Breast epithelium (tissue), 4 donors: Measurements from ENCODE around the gene SETD3. TPM values are rescaled to one million over a fixed set of nuclear protein-coding genes. Genes with fewer than 3 reads are reported as not detected.
A peak's percentile ranks its signal among the peaks of the same experiment; 100 is the strongest.

Experiments used
- DNase-seq, 2 donors: peaks; one replicate each; pipeline ENCODE4 v3.0.0-alpha.2; 2019; ENCODE audit warnings: low spot score in 2 of 2
- H3K27ac ChIP-seq, 2 donors: fragments of 200-600 bp; sonication (generic) in 1 of 2; one replicate each; pipeline ENCODE4 v1.5.1; 2016 to 2019; ENCODE audit warnings: mild to moderate bottlenecking in 1 of 2
- H3K27me3 ChIP-seq, 2 donors: fragments of 200-600 bp; sonication (generic) in 1 of 2; one replicate each; pipeline versions ENCODE4 v1.5.1 to v1.6.0; 2017 to 2019; ENCODE audit warnings: control low read depth in 1 of 2, mild to moderate bottlenecking in 1 of 2
- H3K36me3 ChIP-seq: fragments of 200-600 bp; one replicate; pipeline ENCODE4 v1.5.1; 2019
- H3K4me1 ChIP-seq, 2 donors: fragments of 200-600 bp; sonication (generic); one replicate each; pipeline ENCODE4 v1.5.1; 2016 to 2019; ENCODE audit warnings: control low read depth in 1 of 2
- H3K4me3 ChIP-seq, 3 donors: fragments of 200-600 bp; sonication (generic); 1 replicate in 2 of 3; 2 replicates in 1 of 3; pipeline ENCODE4 v1.5.1; 2016 to 2019; ENCODE audit warnings: mild to moderate bottlenecking in 3 of 3, moderate library complexity in 2 of 3
- H3K9me3 ChIP-seq, 2 donors: fragments of 200-600 bp; sonication (generic) in 1 of 2; one replicate each; pipeline ENCODE4 v1.5.1; 2016 to 2019; ENCODE audit warnings: control low read depth in 1 of 2
- POLR2A ChIP-seq: fragments of 450-650 bp; IDR thresholded peaks from one replicate; pipeline ENCODE4 v1.6.1; 2016; ENCODE audit warnings: antibody characterized with exemption, mild to moderate bottlenecking, moderate library complexity
- POLR2AphosphoS5 ChIP-seq, 3 donors: sonication (generic); formaldehyde crosslinking; IDR thresholded peaks; one replicate each; pipeline ENCODE4 v1.6.1; 2017; ENCODE audit warnings: antibody characterized with exemption in 3 of 3
- intact Hi-C: fragments of 100-400 bp; cut with DNase I; formaldehyde crosslinking; loops from one replicate; pipeline ENCODE4 v1.15.1; 2023; ENCODE audit warnings: low total_unique reads
- total RNA-seq, 3 donors: library from RNA; depleted of rRNA; stranded (reverse); fragments of >200 nt; gene quantifications; one replicate each; pipeline ENCODE4 v1.1.0, GENCODE V29; 2016
- TF ChIP-seq, protein P1 (sequence below), 3 donors: fragments of 450-650 bp; IDR thresholded peaks; one replicate each; pipeline ENCODE4 v1.5.1; 2016 to 2017; ENCODE audit warnings: antibody characterized with exemption in 3 of 3, mild to moderate bottlenecking in 3 of 3, moderate library complexity in 3 of 3

The SETD3 gene
- total RNA-seq, 3 donors from 2014 or later = 79.0 to 101 (median 89.9) TPM

DNA sequence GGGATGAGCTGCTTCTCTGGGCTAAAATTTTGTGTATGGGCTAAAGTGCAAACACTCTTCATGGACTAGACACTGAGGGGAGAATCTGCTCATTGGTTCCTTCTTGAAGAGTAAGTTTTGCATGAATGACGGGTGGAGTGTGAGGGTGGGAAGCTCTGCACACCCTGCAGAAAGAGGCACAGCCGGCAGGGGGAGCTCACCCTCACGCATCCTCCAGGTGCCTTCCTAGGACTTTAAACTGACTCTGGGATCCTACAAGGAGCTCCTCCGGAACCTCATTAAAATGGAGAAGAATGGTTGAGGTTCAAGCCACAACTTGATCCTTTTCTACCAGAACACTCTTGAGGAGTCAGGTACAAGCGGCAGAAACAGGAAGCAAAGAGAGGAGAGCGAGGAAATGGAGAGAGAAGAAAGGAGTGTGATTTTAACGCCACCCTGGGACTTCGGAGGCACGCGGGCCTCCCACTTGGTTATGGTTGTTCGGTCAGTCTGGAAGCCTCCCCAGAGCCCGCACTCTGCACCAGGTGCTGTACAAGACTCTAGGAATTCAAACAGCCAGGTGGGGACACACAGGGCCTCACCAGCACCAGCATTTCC lies 87.5 kb downstream of the SETD3 start:
- Histone ChIP-seq H3K4me3 (no peak overlapping the region), H3K4me1 (no peaks in the 10 kb centered on the region), H3K27me3 (no peaks in the 10 kb centered on the region), H3K27ac (no peak overlapping the region), H3K9me3 (no peaks in the 10 kb centered on the region), H3K36me3 (peaks cover 6% of the 10 kb centered on the region)
- TF ChIP-seq POLR2AphosphoS5 (IDR thresholded peaks at IDR 0.05) (no peak), POLR2A (no peak)
- TF ChIP-seq, protein P1, sequence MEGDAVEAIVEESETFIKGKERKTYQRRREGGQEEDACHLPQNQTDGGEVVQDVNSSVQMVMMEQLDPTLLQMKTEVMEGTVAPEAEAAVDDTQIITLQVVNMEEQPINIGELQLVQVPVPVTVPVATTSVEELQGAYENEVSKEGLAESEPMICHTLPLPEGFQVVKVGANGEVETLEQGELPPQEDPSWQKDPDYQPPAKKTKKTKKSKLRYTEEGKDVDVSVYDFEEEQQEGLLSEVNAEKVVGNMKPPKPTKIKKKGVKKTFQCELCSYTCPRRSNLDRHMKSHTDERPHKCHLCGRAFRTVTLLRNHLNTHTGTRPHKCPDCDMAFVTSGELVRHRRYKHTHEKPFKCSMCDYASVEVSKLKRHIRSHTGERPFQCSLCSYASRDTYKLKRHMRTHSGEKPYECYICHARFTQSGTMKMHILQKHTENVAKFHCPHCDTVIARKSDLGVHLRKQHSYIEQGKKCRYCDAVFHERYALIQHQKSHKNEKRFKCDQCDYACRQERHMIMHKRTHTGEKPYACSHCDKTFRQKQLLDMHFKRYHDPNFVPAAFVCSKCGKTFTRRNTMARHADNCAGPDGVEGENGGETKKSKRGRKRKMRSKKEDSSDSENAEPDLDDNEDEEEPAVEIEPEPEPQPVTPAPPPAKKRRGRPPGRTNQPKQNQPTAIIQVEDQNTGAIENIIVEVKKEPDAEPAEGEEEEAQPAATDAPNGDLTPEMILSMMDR (IDR thresholded peaks at IDR 0.05) = peak in 2 of 3 donors; percentile 10 to 27
- DNase-seq = no peak
- intact Hi-C loops = no loop called here

- no peak for DNase-seq
- intact Hi-C loops = no loop called here
These were observed 89.0 kb downstream of the SETD3 start for GRCh38 chr14:99391671-99392070.

DNA sequence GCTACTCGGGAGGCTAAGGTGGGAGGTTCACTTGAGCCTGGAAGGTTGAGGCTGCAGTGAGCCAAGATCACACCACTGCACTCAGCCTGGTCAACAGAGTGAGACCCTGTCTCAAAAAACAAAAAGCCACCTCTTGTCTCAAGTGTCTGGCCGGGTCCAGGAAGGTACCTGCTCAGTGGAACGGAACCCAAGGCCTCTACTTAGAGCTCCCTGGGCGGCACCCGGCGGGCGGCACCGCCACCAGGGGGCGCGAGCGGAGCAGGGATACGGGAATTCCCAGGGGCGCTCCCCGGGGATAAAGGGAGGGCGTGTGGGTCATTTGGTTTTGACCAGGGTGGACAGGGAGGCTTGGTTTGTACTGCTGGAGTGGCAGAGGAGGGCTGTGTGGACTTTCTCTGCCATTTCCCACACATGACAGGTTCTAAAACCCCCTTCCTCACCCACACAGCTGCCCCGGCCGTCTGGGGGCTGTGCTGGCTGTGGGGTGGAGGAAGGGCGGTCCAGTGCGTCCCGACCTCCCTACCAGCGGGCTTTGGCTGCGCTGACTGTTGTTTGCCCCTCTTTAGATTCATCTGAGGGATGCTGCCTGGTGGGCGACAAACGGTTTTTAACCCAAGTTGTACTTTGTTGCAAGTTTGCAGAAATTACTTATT lies 91.4 kb downstream of the SETD3 start:
- intact Hi-C loops = no loop called here
- DNase-seq = no peak
- Histone ChIP-seq H3K4me1 (no peaks in the 10 kb centered on the region), H3K27ac (no peak overlapping the region), H3K27me3 (peaks cover 0 to 10% of the 10 kb centered on the region in 2 donors), H3K9me3 (no peaks in the 10 kb centered on the region), H3K36me3 (no peaks in the 10 kb centered on the region), H3K4me3 (no peak overlapping the region)
- no peak for TF ChIP-seq POLR2A
- TF ChIP-seq, protein P1 (IDR thresholded peaks at IDR 0.05) = peak in 1 of 3 donors; percentile 36

More at GRCh38 chr14:99391671-99392070, 89.0 kb downstream of the SETD3 start:
- no peak for TF ChIP-seq POLR2A
- TF ChIP-seq, protein P1 (IDR thresholded peaks at IDR 0.05) = no peak
- TF ChIP-seq POLR2AphosphoS5 (IDR thresholded peaks at IDR 0.05) = no peak
- Histone ChIP-seq H3K36me3 (no peaks in the 10 kb centered on the region), H3K9me3 (no peaks in the 10 kb centered on the region), H3K4me3 (no peak overlapping the region), H3K27ac (no peak overlapping the region), H3K27me3 (no peaks in the 10 kb centered on the region), H3K4me1 (no peaks in the 10 kb centered on the region)

DNA sequence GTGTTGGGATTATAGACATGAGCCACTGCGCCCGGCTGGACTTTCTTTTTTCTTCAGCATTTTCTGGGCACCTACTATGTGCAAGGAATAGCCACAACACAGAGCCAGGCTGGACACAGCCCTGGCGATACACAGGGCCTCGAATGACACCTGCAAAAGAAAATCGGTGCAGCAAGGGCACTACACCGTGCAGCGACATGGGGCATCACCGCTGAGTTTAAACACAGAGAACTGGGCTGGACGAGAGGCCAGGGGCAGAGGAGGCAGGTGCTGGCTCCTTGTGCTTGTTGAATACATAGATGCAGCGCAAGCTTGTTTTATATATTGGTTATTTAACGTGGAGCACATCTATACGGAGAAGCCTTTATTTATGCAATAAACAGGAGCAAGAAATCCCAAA lies 92.4 kb downstream of the SETD3 start:
- intact Hi-C loops = no loop called here
- Histone ChIP-seq H3K27me3 (peaks cover 0 to 20% of the 10 kb centered on the region in 2 donors), H3K27ac (no peak overlapping the region), H3K4me3 (no peak overlapping the region), H3K4me1 (no peaks in the 10 kb centered on the region), H3K9me3 (no peaks in the 10 kb centered on the region), H3K36me3 (no peaks in the 10 kb centered on the region)
- TF ChIP-seq POLR2A = no peak
- TF ChIP-seq, protein P1 (IDR thresholded peaks at IDR 0.05) = no peak
- no peak for TF ChIP-seq POLR2AphosphoS5 (IDR thresholded peaks at IDR 0.05)
- DNase-seq = no peak

GRCh38 chr14:99387880-99388279 lies 92.8 kb downstream of the SETD3 start:
- DNase-seq = no peak
- Histone ChIP-seq H3K27me3 (peaks cover 0 to 24% of the 10 kb centered on the region in 2 donors), H3K4me3 (no peak overlapping the region), H3K36me3 (no peaks in the 10 kb centered on the region), H3K27ac (no peak overlapping the region), H3K4me1 (no peaks in the 10 kb centered on the region), H3K9me3 (no peaks in the 10 kb centered on the region)
- intact Hi-C loops = no loop called here
- TF ChIP-seq POLR2A (no peak), POLR2AphosphoS5 (IDR thresholded peaks at IDR 0.05) (no peak)
- TF ChIP-seq, protein P1 (IDR thresholded peaks at IDR 0.05) = no peak
